GM19397 (cell line): ENCODE results near the gene OSBPL5.

Experiments
- ATAC-seq: cut with Tn5 transposase; IDR thresholded peaks from one replicate; pipeline ENCODE4 v1.9.1; 2021; ENCODE audit warnings: mild to moderate bottlenecking, moderate library complexity; ENCODE audit not compliant: unreplicated experiment

OSBPL5 gene

GRCh38 chr11:3135481-3136440, 29.3 kb downstream of the OSBPL5 start:
- ATAC-seq = no peak

- no peak for ATAC-seq
These were observed 30.2 kb downstream of the OSBPL5 start for GRCh38 chr11:3134651-3135480.

- ATAC-seq = no peak
These were observed 30.9 kb downstream of the OSBPL5 start for GRCh38 chr11:3134218-3134621.

- ATAC-seq = no peak
These were observed 31.6 kb downstream of the OSBPL5 start for GRCh38 chr11:3133261-3134217.

- ATAC-seq = no peak
These were observed 32.3 kb downstream of the OSBPL5 start for GRCh38 chr11:3132831-3133260.

GRCh38 chr11:3132271-3132781, 32.8 kb downstream of the OSBPL5 start:
- ATAC-seq = no peak

- ATAC-seq = no peak
These were observed 33.7 kb downstream of the OSBPL5 start for GRCh38 chr11:3131330-3131941.

GRCh38 chr11:3130269-3131071, 34.6 kb downstream of the OSBPL5 start:
- ATAC-seq = no peak

- ATAC-seq = no peak
These were observed 35.4 kb downstream of the OSBPL5 start for GRCh38 chr11:3129591-3130268.

- no peak for ATAC-seq
These were observed 35.9 kb downstream of the OSBPL5 start for GRCh38 chr11:3129181-3129590.

- ATAC-seq = no peak
These were observed 36.5 kb downstream of the OSBPL5 start for GRCh38 chr11:3128356-3129180.

- ATAC-seq = no peak
These were observed 37.3 kb downstream of the OSBPL5 start for GRCh38 chr11:3127706-3128355.

GRCh38 chr11:3126901-3127691, 38.0 kb downstream of the OSBPL5 start:
- no peak for ATAC-seq

GRCh38 chr11:3126207-3126865, 38.8 kb downstream of the OSBPL5 start:
- no peak for ATAC-seq

GRCh38 chr11:3124821-3125220, 40.3 kb downstream of the OSBPL5 start:
- ATAC-seq = no peak
